ENCODE data around the gene EPHB1. TPM values are rescaled to one million over a fixed set of nuclear protein-coding genes. Genes with fewer than 3 reads are reported as not detected.

EPHB1 gene
- total RNA-seq, 1 experiment from 2014 or later: 0.86 TPM

DNA sequence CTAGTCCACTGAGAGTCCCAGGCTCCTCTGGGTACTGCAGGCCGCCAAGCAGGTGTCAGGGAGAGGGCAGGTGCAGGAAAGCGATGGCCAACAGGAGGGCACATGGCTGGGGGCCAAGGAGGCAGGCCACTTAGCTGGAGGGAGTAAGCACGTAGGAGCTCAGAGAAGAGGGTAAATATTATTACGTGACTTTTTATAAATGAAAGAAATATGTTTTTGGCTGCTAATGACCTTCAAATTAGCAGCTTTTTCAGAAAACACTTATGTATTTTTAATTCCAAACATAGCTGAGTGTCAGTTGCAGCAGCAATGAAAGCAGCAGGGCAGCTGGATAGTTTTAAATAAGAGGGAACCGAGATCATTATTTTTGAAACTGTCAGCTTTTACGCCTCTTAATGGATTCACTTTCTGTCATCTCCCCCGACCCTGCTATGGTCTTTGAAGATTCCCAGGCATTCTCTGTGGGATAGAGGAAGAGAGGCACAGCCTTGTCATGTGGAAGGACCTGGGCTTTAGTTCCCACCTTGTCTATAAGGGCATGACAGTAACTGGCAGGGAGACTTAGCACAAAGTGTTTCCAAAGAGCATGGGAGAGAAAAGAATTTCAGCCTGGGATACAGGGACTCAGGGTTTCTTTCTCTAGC lies 477.1 kb downstream of the EPHB1 start:
- Histone ChIP-seq H3K4me1 (ENCODE audit: control insufficient read depth in 1 of 2, insufficient read depth in 2 of 2, low read length in 2 of 2) (no peaks in the 10 kb centered on the region), H2AFZ (ENCODE audit: low read depth, low read length, poor library complexity, severe bottlenecking) (no peak overlapping the region), H3K27ac (ENCODE audit: low read depth, low read length) (no peak overlapping the region), H3K9me2 (ENCODE audit: insufficient read depth) (no peaks in the 10 kb centered on the region), H3K36me3 (ENCODE audit: control insufficient read depth in 1 of 2, insufficient read depth in 2 of 2, low read length in 2 of 2) (no peaks in the 10 kb centered on the region), H3K79me2 (ENCODE audit: insufficient read depth, low read length) (no peaks in the 10 kb centered on the region), H3K4me2 (ENCODE audit: low read length) (no peak overlapping the region), H3K27me3 (ENCODE audit: insufficient read depth, low read length) (peaks cover 9% of the 10 kb centered on the region), H3K4me3 (replicated peaks in 1 of 2; ENCODE audit: low read depth in 1 of 2, low read length in 2 of 2) (no peak overlapping the region), H3K9ac (ENCODE audit: low read length) (no peak overlapping the region), H4K20me1 (ENCODE audit: insufficient read depth) (no peaks in the 10 kb centered on the region), H3K9me3 (ENCODE audit: control insufficient read depth in 1 of 2, insufficient read depth in 1 of 2, low read depth in 1 of 2, low read length in 2 of 2) (no peaks in the 10 kb centered on the region)
- intact Hi-C loops (cut with micrococcal nuclease): no loop called here
- no TSS peak for BruUV-seq (replicated peaks)
- ChIA-PET POLR2A (no interaction called here), RAD21 (ENCODE audit: low non-redundant PET in 1 of 2, low total read pairs in 2 of 2, uncharacterized antibody in 2 of 2, unreplicated experiment in 2 of 2) (no interaction called here), CTCF (no interaction called here)
- TF ChIP-seq CBX3 (IDR thresholded peaks at IDR 0.05; ENCODE audit: low read depth) (no peak), RAD21 (IDR thresholded peaks at IDR 0.05; ENCODE audit: low read depth) (no peak), CEBPB (IDR thresholded peaks at IDR 0.05; ENCODE audit: low read depth) (no peak), EZH2 (IDR thresholded peaks at IDR 0.05) (no peak), EZH2phosphoT487 (IDR thresholded peaks at IDR 0.05; ENCODE audit: borderline replicate concordance) (no peak), ELF1 (IDR thresholded peaks at IDR 0.05; ENCODE audit: borderline replicate concordance, low read depth) (no peak), TCF7L2 (IDR thresholded peaks at IDR 0.05; ENCODE audit: borderline replicate concordance, extremely low read depth, insufficient read depth, insufficient read length) (no peak)
- ATAC-seq (no peak), DNase-seq (ENCODE audit: low read depth, low spot score) (no peak)

DNA sequence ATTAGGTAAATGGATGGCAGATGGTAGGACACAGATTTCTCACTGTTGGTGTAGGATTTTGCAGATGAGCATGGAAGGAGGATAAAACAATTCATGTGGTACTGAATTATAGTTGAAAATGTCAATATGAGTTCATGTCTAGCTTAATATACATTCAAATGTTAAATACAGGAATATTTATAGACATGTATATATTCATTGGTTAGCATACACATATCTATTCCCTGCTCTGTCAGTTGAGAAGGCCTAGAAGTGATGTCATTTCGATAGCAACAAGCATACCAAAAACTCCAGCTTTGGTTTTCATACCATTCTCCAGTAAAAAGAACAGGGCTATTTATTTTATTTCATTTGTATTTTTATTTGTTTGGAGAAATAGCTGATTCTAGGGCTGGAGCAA lies 497.1 kb downstream of the EPHB1 start:
- CTCF ChIA-PET: no interaction called here
- no TSS peak for BruUV-seq (replicated peaks)
- H3K4me1 ChIP-seq (ENCODE audit: control insufficient read depth in 1 of 2, insufficient read depth in 2 of 2, low read length in 2 of 2): no peaks in the 10 kb centered on the region
- H3K4me2 ChIP-seq (ENCODE audit: low read length): no peak overlapping the region
- ATAC-seq: no peak
- no peaks in the 10 kb centered on the region for H3K36me3 ChIP-seq (ENCODE audit: control insufficient read depth in 1 of 2, insufficient read depth in 2 of 2, low read length in 2 of 2)
- no peaks in the 10 kb centered on the region for H3K79me2 ChIP-seq (ENCODE audit: insufficient read depth, low read length)
- intact Hi-C loops (cut with micrococcal nuclease): no loop called here
- no peaks in the 10 kb centered on the region for H3K9me3 ChIP-seq (ENCODE audit: control insufficient read depth in 1 of 2, insufficient read depth in 1 of 2, low read depth in 1 of 2, low read length in 2 of 2)
- POLR2A ChIA-PET: no interaction called here
- H3K9me2 ChIP-seq (ENCODE audit: insufficient read depth): no peaks in the 10 kb centered on the region
- TF ChIP-seq EZH2phosphoT487 (IDR thresholded peaks at IDR 0.05; ENCODE audit: borderline replicate concordance) (no peak), ZFX (IDR thresholded peaks at IDR 0.05) (no peak), CEBPB (IDR thresholded peaks at IDR 0.05; ENCODE audit: low read depth) (no peak), RAD21 (IDR thresholded peaks at IDR 0.05; ENCODE audit: low read depth) (no peak), ZNF274 (IDR thresholded peaks at IDR 0.05; ENCODE audit: low read depth, low read length) (no peak), SIN3A (IDR thresholded peaks at IDR 0.05; ENCODE audit: low read depth) (no peak)
- TF ChIP-seq, protein P1, sequence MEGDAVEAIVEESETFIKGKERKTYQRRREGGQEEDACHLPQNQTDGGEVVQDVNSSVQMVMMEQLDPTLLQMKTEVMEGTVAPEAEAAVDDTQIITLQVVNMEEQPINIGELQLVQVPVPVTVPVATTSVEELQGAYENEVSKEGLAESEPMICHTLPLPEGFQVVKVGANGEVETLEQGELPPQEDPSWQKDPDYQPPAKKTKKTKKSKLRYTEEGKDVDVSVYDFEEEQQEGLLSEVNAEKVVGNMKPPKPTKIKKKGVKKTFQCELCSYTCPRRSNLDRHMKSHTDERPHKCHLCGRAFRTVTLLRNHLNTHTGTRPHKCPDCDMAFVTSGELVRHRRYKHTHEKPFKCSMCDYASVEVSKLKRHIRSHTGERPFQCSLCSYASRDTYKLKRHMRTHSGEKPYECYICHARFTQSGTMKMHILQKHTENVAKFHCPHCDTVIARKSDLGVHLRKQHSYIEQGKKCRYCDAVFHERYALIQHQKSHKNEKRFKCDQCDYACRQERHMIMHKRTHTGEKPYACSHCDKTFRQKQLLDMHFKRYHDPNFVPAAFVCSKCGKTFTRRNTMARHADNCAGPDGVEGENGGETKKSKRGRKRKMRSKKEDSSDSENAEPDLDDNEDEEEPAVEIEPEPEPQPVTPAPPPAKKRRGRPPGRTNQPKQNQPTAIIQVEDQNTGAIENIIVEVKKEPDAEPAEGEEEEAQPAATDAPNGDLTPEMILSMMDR (IDR thresholded peaks at IDR 0.05 in 2 of 3, conservative IDR thresholded peaks at IDR 0.05 in 1 of 3; ENCODE audit: borderline replicate concordance in 1 of 3, insufficient read depth in 1 of 3, low read depth in 2 of 3, low read length in 2 of 3): no peak
- TF ChIP-seq, protein P2, sequence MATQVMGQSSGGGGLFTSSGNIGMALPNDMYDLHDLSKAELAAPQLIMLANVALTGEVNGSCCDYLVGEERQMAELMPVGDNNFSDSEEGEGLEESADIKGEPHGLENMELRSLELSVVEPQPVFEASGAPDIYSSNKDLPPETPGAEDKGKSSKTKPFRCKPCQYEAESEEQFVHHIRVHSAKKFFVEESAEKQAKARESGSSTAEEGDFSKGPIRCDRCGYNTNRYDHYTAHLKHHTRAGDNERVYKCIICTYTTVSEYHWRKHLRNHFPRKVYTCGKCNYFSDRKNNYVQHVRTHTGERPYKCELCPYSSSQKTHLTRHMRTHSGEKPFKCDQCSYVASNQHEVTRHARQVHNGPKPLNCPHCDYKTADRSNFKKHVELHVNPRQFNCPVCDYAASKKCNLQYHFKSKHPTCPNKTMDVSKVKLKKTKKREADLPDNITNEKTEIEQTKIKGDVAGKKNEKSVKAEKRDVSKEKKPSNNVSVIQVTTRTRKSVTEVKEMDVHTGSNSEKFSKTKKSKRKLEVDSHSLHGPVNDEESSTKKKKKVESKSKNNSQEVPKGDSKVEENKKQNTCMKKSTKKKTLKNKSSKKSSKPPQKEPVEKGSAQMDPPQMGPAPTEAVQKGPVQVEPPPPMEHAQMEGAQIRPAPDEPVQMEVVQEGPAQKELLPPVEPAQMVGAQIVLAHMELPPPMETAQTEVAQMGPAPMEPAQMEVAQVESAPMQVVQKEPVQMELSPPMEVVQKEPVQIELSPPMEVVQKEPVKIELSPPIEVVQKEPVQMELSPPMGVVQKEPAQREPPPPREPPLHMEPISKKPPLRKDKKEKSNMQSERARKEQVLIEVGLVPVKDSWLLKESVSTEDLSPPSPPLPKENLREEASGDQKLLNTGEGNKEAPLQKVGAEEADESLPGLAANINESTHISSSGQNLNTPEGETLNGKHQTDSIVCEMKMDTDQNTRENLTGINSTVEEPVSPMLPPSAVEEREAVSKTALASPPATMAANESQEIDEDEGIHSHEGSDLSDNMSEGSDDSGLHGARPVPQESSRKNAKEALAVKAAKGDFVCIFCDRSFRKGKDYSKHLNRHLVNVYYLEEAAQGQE (IDR thresholded peaks at IDR 0.05; ENCODE audit: low read depth): no peak
- TF ChIP-seq, protein P3, sequence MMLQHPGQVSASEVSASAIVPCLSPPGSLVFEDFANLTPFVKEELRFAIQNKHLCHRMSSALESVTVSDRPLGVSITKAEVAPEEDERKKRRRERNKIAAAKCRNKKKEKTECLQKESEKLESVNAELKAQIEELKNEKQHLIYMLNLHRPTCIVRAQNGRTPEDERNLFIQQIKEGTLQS (IDR thresholded peaks at IDR 0.05): no peak
- RAD21 ChIA-PET (ENCODE audit: low non-redundant PET in 1 of 2, low total read pairs in 2 of 2, uncharacterized antibody in 2 of 2, unreplicated experiment in 2 of 2): no interaction called here
- H3K27ac ChIP-seq (ENCODE audit: low read depth, low read length): no peak overlapping the region
- peaks cover 10% of the 10 kb centered on the region for H3K27me3 ChIP-seq (ENCODE audit: insufficient read depth, low read length)
- no peak overlapping the region for H2AFZ ChIP-seq (ENCODE audit: low read depth, low read length, poor library complexity, severe bottlenecking)
- H3K9ac ChIP-seq (ENCODE audit: low read length): no peak overlapping the region
- H3K4me3 ChIP-seq (replicated peaks in 1 of 2; ENCODE audit: low read depth in 1 of 2, low read length in 2 of 2): no peak overlapping the region
- DNase-seq (ENCODE audit: low read depth, low spot score): no peak
- H4K20me1 ChIP-seq (ENCODE audit: insufficient read depth): no peaks in the 10 kb centered on the region

Measured in HCT116 (cell line).